GM12891 (cell line): ENCODE data around the gene E2F6.

ENCODE experiments used
- PAX5 ChIP-seq: IDR thresholded peaks from 2 replicates; pipeline ENCODE4 v1.6.1; 2011; ENCODE audit warnings: low read length, moderate library complexity, mild to moderate bottlenecking; ENCODE audit not compliant: insufficient read depth, severe bottlenecking
- POLR2A ChIP-seq: IDR thresholded peaks from 2 replicates; pipeline ENCODE4 v1.6.1; 2011; ENCODE audit warnings: low read depth, low read length, control low read depth
- POLR2AphosphoS5 ChIP-seq: IDR thresholded peaks from 2 replicates; pipeline ENCODE4 v1.6.1; 2011; ENCODE audit warnings: low read depth, low read length, control low read depth
- POU2F2 ChIP-seq: IDR thresholded peaks from 2 replicates; pipeline ENCODE4 v1.6.1; 2011; ENCODE audit warnings: low read depth, mild to moderate bottlenecking, control low read depth, low read length, moderate library complexity
- SPI1 ChIP-seq: IDR thresholded peaks from 2 replicates; pipeline ENCODE4 v1.6.1; 2011; ENCODE audit warnings: low read depth, low read length, control low read depth
- TAF1 ChIP-seq: IDR thresholded peaks from 2 replicates; pipeline ENCODE4 v1.6.1; 2011; ENCODE audit warnings: low read depth, low read length, control low read depth

- TF ChIP-seq POLR2A = no peak
- no peak for TF ChIP-seq POLR2AphosphoS5
- no peak for TF ChIP-seq TAF1
- no peak for TF ChIP-seq SPI1
- TF ChIP-seq POU2F2 = no peak
- TF ChIP-seq PAX5 = no peak
Measured at GRCh38 chr2:11508279-11508678, 42.3 kb upstream of the E2F6 start.
